ENCODE results near the gene SMIM36.

Gene SMIM36

GRCh38 chr17:55433029-55433628 is 78.1 kb downstream of the SMIM36 start:
- TF ChIP-seq ESRRG (CRISPR knock-in tag; IDR thresholded peaks at IDR 0.05) (no peak), PATZ1 (CRISPR knock-in tag; IDR thresholded peaks at IDR 0.05; ENCODE audit: borderline replicate concordance) (no peak), ZNF70 (CRISPR knock-in tag; IDR thresholded peaks at IDR 0.05) (no peak), GLIS3 (CRISPR knock-in tag; IDR thresholded peaks at IDR 0.05) (no peak), ARNTL (CRISPR knock-in tag; IDR thresholded peaks at IDR 0.05; ENCODE audit: borderline replicate concordance, low read depth) (no peak), TOX (CRISPR knock-in tag; IDR thresholded peaks at IDR 0.05; ENCODE audit: borderline replicate concordance) (no peak), CSDC2 (CRISPR knock-in tag; IDR thresholded peaks at IDR 0.05) (no peak), BACH2 (CRISPR knock-in tag; IDR thresholded peaks at IDR 0.05; ENCODE audit: borderline replicate concordance) (no peak), SNAI2 (CRISPR knock-in tag; IDR thresholded peaks at IDR 0.05) (no peak), PPARA (CRISPR knock-in tag; IDR thresholded peaks at IDR 0.05; ENCODE audit: borderline replicate concordance) (no peak)
- TF ChIP-seq, protein P1, sequence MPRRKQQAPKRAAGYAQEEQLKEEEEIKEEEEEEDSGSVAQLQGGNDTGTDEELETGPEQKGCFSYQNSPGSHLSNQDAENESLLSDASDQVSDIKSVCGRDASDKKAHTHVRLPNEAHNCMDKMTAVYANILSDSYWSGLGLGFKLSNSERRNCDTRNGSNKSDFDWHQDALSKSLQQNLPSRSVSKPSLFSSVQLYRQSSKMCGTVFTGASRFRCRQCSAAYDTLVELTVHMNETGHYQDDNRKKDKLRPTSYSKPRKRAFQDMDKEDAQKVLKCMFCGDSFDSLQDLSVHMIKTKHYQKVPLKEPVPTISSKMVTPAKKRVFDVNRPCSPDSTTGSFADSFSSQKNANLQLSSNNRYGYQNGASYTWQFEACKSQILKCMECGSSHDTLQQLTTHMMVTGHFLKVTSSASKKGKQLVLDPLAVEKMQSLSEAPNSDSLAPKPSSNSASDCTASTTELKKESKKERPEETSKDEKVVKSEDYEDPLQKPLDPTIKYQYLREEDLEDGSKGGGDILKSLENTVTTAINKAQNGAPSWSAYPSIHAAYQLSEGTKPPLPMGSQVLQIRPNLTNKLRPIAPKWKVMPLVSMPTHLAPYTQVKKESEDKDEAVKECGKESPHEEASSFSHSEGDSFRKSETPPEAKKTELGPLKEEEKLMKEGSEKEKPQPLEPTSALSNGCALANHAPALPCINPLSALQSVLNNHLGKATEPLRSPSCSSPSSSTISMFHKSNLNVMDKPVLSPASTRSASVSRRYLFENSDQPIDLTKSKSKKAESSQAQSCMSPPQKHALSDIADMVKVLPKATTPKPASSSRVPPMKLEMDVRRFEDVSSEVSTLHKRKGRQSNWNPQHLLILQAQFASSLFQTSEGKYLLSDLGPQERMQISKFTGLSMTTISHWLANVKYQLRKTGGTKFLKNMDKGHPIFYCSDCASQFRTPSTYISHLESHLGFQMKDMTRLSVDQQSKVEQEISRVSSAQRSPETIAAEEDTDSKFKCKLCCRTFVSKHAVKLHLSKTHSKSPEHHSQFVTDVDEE (CRISPR knock-in tag; IDR thresholded peaks at IDR 0.05), result no peak

DNA sequence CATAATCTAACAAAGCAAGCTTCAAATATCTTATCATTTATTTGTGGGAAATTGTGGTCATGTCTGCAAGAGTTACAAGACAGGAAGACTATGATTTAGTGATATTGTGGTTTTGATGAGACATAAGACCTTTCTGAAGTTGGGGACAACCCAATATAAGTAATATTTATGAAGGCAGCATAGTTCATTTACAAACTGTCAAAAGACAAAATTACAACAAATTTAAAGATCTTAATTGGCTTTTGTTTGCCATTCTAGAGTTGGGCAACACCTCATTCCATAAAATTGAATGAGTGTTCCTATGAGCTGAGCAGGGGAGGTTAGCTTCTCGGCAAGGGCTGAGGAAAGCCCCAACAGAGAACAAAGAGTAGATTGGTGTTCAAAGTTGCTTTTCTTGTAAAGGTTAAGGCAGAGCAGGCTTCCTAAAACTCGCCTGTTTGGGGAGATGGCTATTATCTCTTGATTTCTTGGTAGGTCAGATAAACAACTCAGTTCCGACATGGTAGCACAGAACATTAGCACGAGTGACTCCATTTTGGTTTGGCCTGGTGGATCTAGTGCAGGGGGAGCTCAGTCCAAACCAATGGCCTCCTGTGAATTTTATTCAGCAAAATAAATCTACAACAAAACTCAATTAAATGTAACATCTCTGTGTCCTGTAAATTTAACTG is 78.8 kb downstream of the SMIM36 start:
- no peak for ATAC-seq
- TF ChIP-seq OSR1 (CRISPR knock-in tag; IDR thresholded peaks at IDR 0.05), result no peak
- TF ChIP-seq PATZ1 (CRISPR knock-in tag; IDR thresholded peaks at IDR 0.05; ENCODE audit: borderline replicate concordance), result no peak
- TF ChIP-seq POU6F1 (CRISPR knock-in tag; IDR thresholded peaks at IDR 0.05; ENCODE audit: borderline replicate concordance, low read depth), result no peak
- TF ChIP-seq ZC3H10 (CRISPR knock-in tag; IDR thresholded peaks at IDR 0.05), result no peak
- peak; percentile 96 for TF ChIP-seq SNAI2 (CRISPR knock-in tag; IDR thresholded peaks at IDR 0.05)
- TF ChIP-seq, protein P2, sequence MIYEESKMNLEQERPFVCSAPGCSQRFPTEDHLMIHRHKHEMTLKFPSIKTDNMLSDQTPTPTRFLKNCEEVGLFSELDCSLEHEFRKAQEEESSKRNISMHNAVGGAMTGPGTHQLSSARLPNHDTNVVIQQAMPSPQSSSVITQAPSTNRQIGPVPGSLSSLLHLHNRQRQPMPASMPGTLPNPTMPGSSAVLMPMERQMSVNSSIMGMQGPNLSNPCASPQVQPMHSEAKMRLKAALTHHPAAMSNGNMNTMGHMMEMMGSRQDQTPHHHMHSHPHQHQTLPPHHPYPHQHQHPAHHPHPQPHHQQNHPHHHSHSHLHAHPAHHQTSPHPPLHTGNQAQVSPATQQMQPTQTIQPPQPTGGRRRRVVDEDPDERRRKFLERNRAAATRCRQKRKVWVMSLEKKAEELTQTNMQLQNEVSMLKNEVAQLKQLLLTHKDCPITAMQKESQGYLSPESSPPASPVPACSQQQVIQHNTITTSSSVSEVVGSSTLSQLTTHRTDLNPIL (CRISPR knock-in tag; IDR thresholded peaks at IDR 0.05; ENCODE audit: low read depth), result no peak
- TF ChIP-seq, protein P3, sequence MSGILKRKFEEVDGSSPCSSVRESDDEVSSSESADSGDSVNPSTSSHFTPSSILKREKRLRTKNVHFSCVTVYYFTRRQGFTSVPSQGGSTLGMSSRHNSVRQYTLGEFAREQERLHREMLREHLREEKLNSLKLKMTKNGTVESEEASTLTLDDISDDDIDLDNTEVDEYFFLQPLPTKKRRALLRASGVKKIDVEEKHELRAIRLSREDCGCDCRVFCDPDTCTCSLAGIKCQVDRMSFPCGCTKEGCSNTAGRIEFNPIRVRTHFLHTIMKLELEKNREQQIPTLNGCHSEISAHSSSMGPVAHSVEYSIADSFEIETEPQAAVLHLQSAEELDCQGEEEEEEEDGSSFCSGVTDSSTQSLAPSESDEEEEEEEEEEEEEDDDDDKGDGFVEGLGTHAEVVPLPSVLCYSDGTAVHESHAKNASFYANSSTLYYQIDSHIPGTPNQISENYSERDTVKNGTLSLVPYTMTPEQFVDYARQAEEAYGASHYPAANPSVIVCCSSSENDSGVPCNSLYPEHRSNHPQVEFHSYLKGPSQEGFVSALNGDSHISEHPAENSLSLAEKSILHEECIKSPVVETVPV (CRISPR knock-in tag; IDR thresholded peaks at IDR 0.05), result no peak
- no peak for TF ChIP-seq TCF4 (CRISPR knock-in tag; IDR thresholded peaks at IDR 0.05; ENCODE audit: borderline replicate concordance)
- no peak for TF ChIP-seq BACH2 (CRISPR knock-in tag; IDR thresholded peaks at IDR 0.05; ENCODE audit: borderline replicate concordance)
- TF ChIP-seq ISL1 (CRISPR knock-in tag; IDR thresholded peaks at IDR 0.05), result peak; percentile 57
- peak; percentile 82; the same call in 1 of the 2 replicates for TF ChIP-seq CSDC2 (CRISPR knock-in tag; IDR thresholded peaks at IDR 0.05)
- no peak for TF ChIP-seq ARNTL (CRISPR knock-in tag; IDR thresholded peaks at IDR 0.05; ENCODE audit: borderline replicate concordance, low read depth)
- 0 out of 2 replicates have a peak, but pooled peaks have one; percentile 3 for TF ChIP-seq ZFP30 (CRISPR knock-in tag; IDR thresholded peaks at IDR 0.05)
- no peak for TF ChIP-seq TOX (CRISPR knock-in tag; IDR thresholded peaks at IDR 0.05; ENCODE audit: borderline replicate concordance)
- TF ChIP-seq, protein P1 (CRISPR knock-in tag; IDR thresholded peaks at IDR 0.05), result peak; percentile 87
- TF ChIP-seq ZFP3 (CRISPR knock-in tag; IDR thresholded peaks at IDR 0.05), result peak; percentile 90
- peak; percentile 22; the same call in 1 of the 2 replicates for TF ChIP-seq ZNF8 (CRISPR knock-in tag; IDR thresholded peaks at IDR 0.05)
- TF ChIP-seq PPARA (CRISPR knock-in tag; IDR thresholded peaks at IDR 0.05; ENCODE audit: borderline replicate concordance), result peak; percentile 81; the same call in 1 of the 2 replicates
- no peak for TF ChIP-seq ZNF565 (CRISPR knock-in tag; conservative IDR thresholded peaks at IDR 0.05; ENCODE audit: low read depth)
- no peak for TF ChIP-seq GLIS3 (CRISPR knock-in tag; IDR thresholded peaks at IDR 0.05)
- no peak for TF ChIP-seq ZNF70 (CRISPR knock-in tag; IDR thresholded peaks at IDR 0.05)
- TF ChIP-seq ESRRG (CRISPR knock-in tag; IDR thresholded peaks at IDR 0.05), result peak; percentile 64; the same call in 1 of the 2 replicates
- no peak for TF ChIP-seq RARB (CRISPR knock-in tag; IDR thresholded peaks at IDR 0.05)

More at GRCh38 chr17:55433029-55433628, 78.1 kb downstream of the SMIM36 start:
- ATAC-seq, result no peak
